ENCODE data around the gene DTL.
A peak's percentile ranks its signal among the peaks of the same experiment; 100 is the strongest.

DTL gene

GRCh38 chr1:212108187-212108586, 72.6 kb downstream of the DTL start:
- in situ Hi-C loops (cut with HindIII; ENCODE audit: low sequenced_read_pairs): no loop called here

GRCh38 chr1:212108981-212109380, 73.4 kb downstream of the DTL start:
- in situ Hi-C loops (cut with HindIII; ENCODE audit: low sequenced_read_pairs): no loop called here

More at GRCh38 chr1:212108187-212108586, 72.6 kb downstream of the DTL start:
- no peak overlapping the region for H3K4me3 ChIP-seq (ENCODE audit: low read depth, low read length)
- no peak for TF ChIP-seq CTCF (IDR thresholded peaks at IDR 0.05; ENCODE audit: low read depth, low read length, missing control alignments)
- DNase-seq (ENCODE audit: low read depth): no peak

GRCh38 chr1:212109728-212110127, 74.2 kb downstream of the DTL start:
- in situ Hi-C loops (cut with HindIII; ENCODE audit: low sequenced_read_pairs): no loop called here
- no peak overlapping the region for H3K4me3 ChIP-seq (ENCODE audit: low read depth, low read length)
- TF ChIP-seq CTCF (IDR thresholded peaks at IDR 0.05; ENCODE audit: low read depth, low read length, missing control alignments): no peak
- DNase-seq (ENCODE audit: low read depth): no peak

More at GRCh38 chr1:212108981-212109380, 73.4 kb downstream of the DTL start:
- no peak for TF ChIP-seq CTCF (IDR thresholded peaks at IDR 0.05; ENCODE audit: low read depth, low read length, missing control alignments)
- H3K4me3 ChIP-seq (ENCODE audit: low read depth, low read length): no peak overlapping the region
- peak; percentile 36 for DNase-seq (ENCODE audit: low read depth)

GRCh38 chr1:212110617-212111016, 75.1 kb downstream of the DTL start:
- H3K4me3 ChIP-seq (ENCODE audit: low read depth, low read length): no peak overlapping the region
- peak; percentile 29 for TF ChIP-seq CTCF (IDR thresholded peaks at IDR 0.05; ENCODE audit: low read depth, low read length, missing control alignments)
- in situ Hi-C loops (cut with HindIII; ENCODE audit: low sequenced_read_pairs): no loop called here
- DNase-seq (ENCODE audit: low read depth): peak; percentile 85

GRCh38 chr1:212111536-212111935, 76.0 kb downstream of the DTL start:
- in situ Hi-C loops (cut with HindIII; ENCODE audit: low sequenced_read_pairs): no loop called here
- TF ChIP-seq CTCF (IDR thresholded peaks at IDR 0.05; ENCODE audit: low read depth, low read length, missing control alignments): no peak
- H3K4me3 ChIP-seq (ENCODE audit: low read depth, low read length): no peak overlapping the region
- DNase-seq (ENCODE audit: low read depth): no peak

GRCh38 chr1:212113706-212114105, 78.2 kb downstream of the DTL start:
- TF ChIP-seq CTCF (IDR thresholded peaks at IDR 0.05; ENCODE audit: low read depth, low read length, missing control alignments): no peak
- no peak overlapping the region for H3K4me3 ChIP-seq (ENCODE audit: low read depth, low read length)
- in situ Hi-C loops (cut with HindIII; ENCODE audit: low sequenced_read_pairs): no loop called here
- no peak for DNase-seq (ENCODE audit: low read depth)
